CD4-positive, alpha-beta T cell treated with Interferon alpha-2 for 1 hour (primary cell): ENCODE measurements around the gene MSTN.
A peak's percentile ranks its signal among the peaks of the same experiment; 100 is the strongest.
"Not testable (repeated sequence)": the region's sequence is repeated elsewhere in the genome, so short reads cannot be mapped to it uniquely, and the experiment has no call there.

Experiments used
- DNase-seq, 2 donors: peaks; one replicate each; pipeline ENCODE4 v3.0.0-alpha.2; 2020 to 2022

Gene MSTN

GRCh38 chr2:190062053-190062452 lies 476 bp downstream of the MSTN start:
- DNase-seq = no peak

- no peak for DNase-seq
These were observed 1.9 kb downstream of the MSTN start for GRCh38 chr2:190060626-190061025.

GRCh38 chr2:190060019-190060418 lies 2.5 kb downstream of the MSTN start:
- DNase-seq = no peak

- no peak for DNase-seq
These were observed 9.1 kb downstream of the MSTN start for GRCh38 chr2:190053426-190053825.

GRCh38 chr2:190052307-190052706 lies 10.2 kb downstream of the MSTN start:
- no peak for DNase-seq

- DNase-seq = no peak
These were observed 11.3 kb downstream of the MSTN start for GRCh38 chr2:190051223-190051622.

- DNase-seq = no peak
These were observed 12.5 kb downstream of the MSTN start for GRCh38 chr2:190050001-190050400.

GRCh38 chr2:190044866-190045265 lies 17.7 kb downstream of the MSTN start:
- no peak for DNase-seq

- DNase-seq = no peak
These were observed 19.1 kb downstream of the MSTN start for GRCh38 chr2:190043441-190043840.

GRCh38 chr2:190036071-190036470 lies 26.5 kb downstream of the MSTN start:
- DNase-seq = no peak

GRCh38 chr2:190034417-190034816 lies 28.1 kb downstream of the MSTN start:
- not testable (repeated sequence) for DNase-seq

- no peak for DNase-seq
These were observed 30.4 kb downstream of the MSTN start for GRCh38 chr2:190031969-190032618.

- DNase-seq = peak in 1 of 2 donors; percentile 54
These were observed 38.7 kb downstream of the MSTN start for GRCh38 chr2:190023860-190024259.

- DNase-seq = no peak
These were observed 41.8 kb downstream of the MSTN start for GRCh38 chr2:190020720-190021119.

GRCh38 chr2:190017837-190018236 lies 44.7 kb downstream of the MSTN start:
- no peak for DNase-seq

GRCh38 chr2:190015969-190016368 lies 46.6 kb downstream of the MSTN start:
- DNase-seq = not testable (repeated sequence)
